Astrocyte of the cerebellum (primary cell): ENCODE data around the gene SAP30.
A peak's percentile ranks its signal among the peaks of the same experiment; 100 is the strongest.

Source experiments
- DNase-seq: peaks from one replicate; pipeline ENCODE4 v3.0.0-alpha.2; 2011; ENCODE audit warnings: low read depth
- H3K4me3 ChIP-seq: 2 replicates; pipeline ENCODE4 v1.5.1; 2011; ENCODE audit warnings: mild to moderate bottlenecking, low read depth, low read length, moderate library complexity
- in situ Hi-C: cut with HindIII; loops from 2 replicates; pipeline ENCODE4 v1.10.0; 2017; ENCODE audit warnings: low sequenced_read_pairs
- TF ChIP-seq, protein P1 (sequence below): IDR thresholded peaks from 2 replicates; pipeline ENCODE4 v1.5.1; 2012; ENCODE audit warnings: low read length, low read depth, moderate library complexity, mild to moderate bottlenecking; ENCODE audit errors: missing control alignments

The SAP30 gene

GRCh38 chr4:173333658-173334084 is 37.1 kb upstream of the SAP30 start:
- in situ Hi-C loops: no loop called here
- TF ChIP-seq, protein P1, sequence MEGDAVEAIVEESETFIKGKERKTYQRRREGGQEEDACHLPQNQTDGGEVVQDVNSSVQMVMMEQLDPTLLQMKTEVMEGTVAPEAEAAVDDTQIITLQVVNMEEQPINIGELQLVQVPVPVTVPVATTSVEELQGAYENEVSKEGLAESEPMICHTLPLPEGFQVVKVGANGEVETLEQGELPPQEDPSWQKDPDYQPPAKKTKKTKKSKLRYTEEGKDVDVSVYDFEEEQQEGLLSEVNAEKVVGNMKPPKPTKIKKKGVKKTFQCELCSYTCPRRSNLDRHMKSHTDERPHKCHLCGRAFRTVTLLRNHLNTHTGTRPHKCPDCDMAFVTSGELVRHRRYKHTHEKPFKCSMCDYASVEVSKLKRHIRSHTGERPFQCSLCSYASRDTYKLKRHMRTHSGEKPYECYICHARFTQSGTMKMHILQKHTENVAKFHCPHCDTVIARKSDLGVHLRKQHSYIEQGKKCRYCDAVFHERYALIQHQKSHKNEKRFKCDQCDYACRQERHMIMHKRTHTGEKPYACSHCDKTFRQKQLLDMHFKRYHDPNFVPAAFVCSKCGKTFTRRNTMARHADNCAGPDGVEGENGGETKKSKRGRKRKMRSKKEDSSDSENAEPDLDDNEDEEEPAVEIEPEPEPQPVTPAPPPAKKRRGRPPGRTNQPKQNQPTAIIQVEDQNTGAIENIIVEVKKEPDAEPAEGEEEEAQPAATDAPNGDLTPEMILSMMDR: no peak
- no peak for DNase-seq
- peak overlapping the region; percentile 95 for H3K4me3 ChIP-seq

- peak within 1 kb of the TSS; percentile 95 for H3K4me3 ChIP-seq
- in situ Hi-C loops: no loop called here
- peak; percentile 100 for DNase-seq
- TF ChIP-seq, protein P1: no peak
Observed at GRCh38 chr4:173334085-173334890, 36.5 kb upstream of the SAP30 start, which contains the start of gene HMGB2. TSS of gene HMGB2 (minus strand) at chr4:173334358. CDS start at chr4:173333649, 709 bp downstream.

- in situ Hi-C loops: no loop called here
- TF ChIP-seq, protein P1: no peak
- H3K4me3 ChIP-seq: peak overlapping the region; percentile 95
- peak; percentile 29 for DNase-seq
Observed at GRCh38 chr4:173334891-173335752, 35.6 kb upstream of the SAP30 start.

DNA sequence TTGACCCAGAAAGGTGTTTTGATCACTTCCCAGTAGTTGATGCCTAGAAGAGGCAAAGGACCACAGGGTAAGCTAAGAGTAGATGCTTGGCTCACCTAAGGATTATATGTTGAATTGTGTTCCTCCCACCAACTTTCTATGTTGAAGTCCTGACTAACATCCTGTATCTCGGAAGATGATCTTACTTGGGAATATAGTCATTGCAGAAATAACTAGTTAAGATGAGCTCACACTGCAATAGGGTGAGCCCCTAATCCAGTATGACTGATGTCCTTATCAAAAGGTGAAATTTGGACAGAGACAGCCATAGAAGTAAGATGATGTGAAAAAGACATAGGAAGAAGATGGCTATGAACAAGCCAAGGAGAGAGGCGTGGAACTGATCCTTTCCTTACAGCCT is 33.3 kb upstream of the SAP30 start:
- in situ Hi-C loops: no loop called here
- TF ChIP-seq, protein P1: no peak
- no peak overlapping the region for H3K4me3 ChIP-seq
- DNase-seq: no peak

DNA sequence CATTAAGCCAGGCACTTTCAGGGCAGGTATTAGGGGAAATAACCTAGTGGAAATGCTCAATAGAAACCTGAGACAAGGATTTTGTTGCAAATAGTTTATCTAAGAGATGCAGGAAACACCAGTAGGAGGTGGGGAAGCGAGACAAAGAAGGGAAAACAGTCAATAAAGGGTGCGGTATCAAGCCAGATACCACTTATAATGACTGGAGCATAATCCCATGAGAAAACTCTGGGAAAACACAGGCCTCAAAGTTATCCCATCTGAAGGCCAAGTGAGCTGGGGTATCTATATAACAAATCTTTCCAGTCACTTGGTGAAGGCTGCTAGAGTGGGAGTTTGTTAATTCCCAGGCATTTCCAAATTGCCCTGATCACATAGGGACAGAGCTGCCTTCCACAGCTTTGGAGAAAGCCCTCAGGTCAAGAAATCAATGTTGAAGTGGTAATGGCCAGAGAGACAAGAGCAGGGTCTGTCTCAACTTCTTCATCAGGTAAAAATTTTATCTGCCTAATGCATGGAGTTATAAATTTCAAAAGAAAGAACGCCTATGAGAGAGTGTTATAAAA is 26.8 kb upstream of the SAP30 start:
- TF ChIP-seq, protein P1: no peak
- no peak overlapping the region for H3K4me3 ChIP-seq
- no peak for DNase-seq
- in situ Hi-C loops: no loop called here

- no peak overlapping the region for H3K4me3 ChIP-seq
- in situ Hi-C loops: no loop called here
- no peak for DNase-seq
- TF ChIP-seq, protein P1: no peak
Observed at GRCh38 chr4:173345648-173346047, 25.1 kb upstream of the SAP30 start.
